ENCODE measurements around the gene RAD51B. TPM values are rescaled to one million over a fixed set of nuclear protein-coding genes. Genes with fewer than 3 reads are reported as not detected.

The RAD51B gene
- total RNA-seq, 2 donors from 2014 or later, result 22.8 to 33.8 TPM

GRCh38 chr14:68316078-68316868, 496.7 kb downstream of the RAD51B start:
- Histone ChIP-seq H3K27me3 (ENCODE audit: control insufficient read depth, insufficient read depth, low read length, poor library complexity, severe bottlenecking) (no peaks in the 10 kb centered on the region), H3K4me1 (ENCODE audit: control insufficient read depth, insufficient read depth, low read length) (peaks cover 6% of the 10 kb centered on the region), H3K4me3 (ENCODE audit: low read length) (no peak overlapping the region), H3K9ac (ENCODE audit: extremely low read depth, low read length, poor library complexity, severe bottlenecking) (no peak overlapping the region), H3K36me3 (ENCODE audit: control insufficient read depth, insufficient read depth, low read length) (no peaks in the 10 kb centered on the region), H3K9me3 (ENCODE audit: control insufficient read depth, low read length) (no peaks in the 10 kb centered on the region), H3K27ac (ENCODE audit: low read depth, low read length) (no peak overlapping the region)
- H3K4me1 Mint-ChIP-seq, result peaks cover 20% of the 10 kb centered on the region
- no peaks in the 10 kb centered on the region for H3K9me3 Mint-ChIP-seq
- no peaks in the 10 kb centered on the region for H3K27me3 Mint-ChIP-seq (ENCODE audit: insufficient read depth)
- WGBS, 2 experiments (ENCODE audit: insufficient coverage in 1 of 2, insufficient read length in 1 of 2), result 87 to 93% methylated on average over 2 to 6 of the region's 7 CpGs
- TF ChIP-seq CTCF (conservative IDR thresholded peaks at IDR 0.05), result no peak
- no peak for DNase-seq
- H3K4me3 Mint-ChIP-seq, result no peak overlapping the region
- no peak overlapping the region for H3K27ac Mint-ChIP-seq
- no peaks in the 10 kb centered on the region for H3K36me3 Mint-ChIP-seq (ENCODE audit: low read depth)

GRCh38 chr14:68317239-68317638, 497.7 kb downstream of the RAD51B start:
- H3K36me3 ChIP-seq (ENCODE audit: control insufficient read depth, insufficient read depth, low read length), result no peaks in the 10 kb centered on the region
- H3K4me1 Mint-ChIP-seq, result peaks cover 20% of the 10 kb centered on the region
- no peak for TF ChIP-seq CTCF (conservative IDR thresholded peaks at IDR 0.05)
- H3K27ac Mint-ChIP-seq, result no peak overlapping the region
- H3K4me3 ChIP-seq (ENCODE audit: low read length), result no peak overlapping the region
- no peak overlapping the region for H3K4me3 Mint-ChIP-seq
- peaks cover 6% of the 10 kb centered on the region for H3K4me1 ChIP-seq (ENCODE audit: control insufficient read depth, insufficient read depth, low read length)
- H3K9ac ChIP-seq (ENCODE audit: extremely low read depth, low read length, poor library complexity, severe bottlenecking), result no peak overlapping the region
- WGBS, 2 experiments (ENCODE audit: insufficient coverage in 1 of 2, insufficient read length in 1 of 2), result 93 to 100% methylated on average over 2 to 3 of the region's 3 CpGs
- no peak for DNase-seq
- H3K27me3 ChIP-seq (ENCODE audit: control insufficient read depth, insufficient read depth, low read length, poor library complexity, severe bottlenecking), result no peaks in the 10 kb centered on the region
- H3K9me3 Mint-ChIP-seq, result no peaks in the 10 kb centered on the region
- no peaks in the 10 kb centered on the region for H3K9me3 ChIP-seq (ENCODE audit: control insufficient read depth, low read length)
- H3K27me3 Mint-ChIP-seq (ENCODE audit: insufficient read depth), result no peaks in the 10 kb centered on the region
- no peak overlapping the region for H3K27ac ChIP-seq (ENCODE audit: low read depth, low read length)
- no peaks in the 10 kb centered on the region for H3K36me3 Mint-ChIP-seq (ENCODE audit: low read depth)

- 73% methylated on average over 2 of the region's 2 CpGs; no CpG with 5 or more reads in 1 of the 2 experiments for WGBS, 2 experiments (ENCODE audit: insufficient coverage in 1 of 2, insufficient read length in 1 of 2)
- H3K4me1 ChIP-seq (ENCODE audit: control insufficient read depth, insufficient read depth, low read length), result no peaks in the 10 kb centered on the region
- H3K36me3 Mint-ChIP-seq (ENCODE audit: low read depth), result no peaks in the 10 kb centered on the region
- H3K4me3 Mint-ChIP-seq, result no peak overlapping the region
- no peaks in the 10 kb centered on the region for H3K9me3 ChIP-seq (ENCODE audit: control insufficient read depth, low read length)
- no peaks in the 10 kb centered on the region for H3K9me3 Mint-ChIP-seq
- no peak overlapping the region for H3K27ac Mint-ChIP-seq
- H3K27me3 Mint-ChIP-seq (ENCODE audit: insufficient read depth), result no peaks in the 10 kb centered on the region
- peaks cover 10% of the 10 kb centered on the region for H3K4me1 Mint-ChIP-seq
- H3K36me3 ChIP-seq (ENCODE audit: control insufficient read depth, insufficient read depth, low read length), result no peaks in the 10 kb centered on the region
- H3K27ac ChIP-seq (ENCODE audit: low read depth, low read length), result no peak overlapping the region
- no peak overlapping the region for H3K4me3 ChIP-seq (ENCODE audit: low read length)
- H3K9ac ChIP-seq (ENCODE audit: extremely low read depth, low read length, poor library complexity, severe bottlenecking), result no peak overlapping the region
- no peak for TF ChIP-seq CTCF (conservative IDR thresholded peaks at IDR 0.05)
- no peaks in the 10 kb centered on the region for H3K27me3 ChIP-seq (ENCODE audit: control insufficient read depth, insufficient read depth, low read length, poor library complexity, severe bottlenecking)
- no peak for DNase-seq
Measured at GRCh38 chr14:68318828-68319227, 499.2 kb downstream of the RAD51B start.

All from endodermal cell (in vitro differentiated cells).